Measurements from ENCODE around the gene CHRNA3. TPM values are rescaled to one million over a fixed set of nuclear protein-coding genes. Genes with fewer than 3 reads are reported as not detected.
"Not testable (repeated sequence)": the region's sequence is repeated elsewhere in the genome, so short reads cannot be mapped to it uniquely, and the experiment has no call there.

CHRNA3 gene
- polyA plus RNA-seq, 1 donor from 2014 or later, result 2.4 TPM

- Histone ChIP-seq H3K79me2 (replicated peaks; ENCODE audit: insufficient read depth, low read length) (no peaks in the 10 kb centered on the region), H3K27ac (ENCODE audit: low read length) (no peak overlapping the region), H3K9ac (ENCODE audit: low read length) (no peak overlapping the region), H3K36me3 (ENCODE audit: insufficient read depth, low read length) (no peaks in the 10 kb centered on the region), H3K9me2 (ENCODE audit: insufficient read depth, low read length) (no peaks in the 10 kb centered on the region), H3K4me2 (ENCODE audit: low read length) (no peak overlapping the region), H3K4me3 (ENCODE audit: low read length) (no peak overlapping the region), H3F3A (ENCODE audit: insufficient read depth, low read length, poor library complexity, severe bottlenecking) (no peaks in the 10 kb centered on the region), H3K27me3 (ENCODE audit: insufficient read depth, low read depth, low read length) (peaks cover 4% of the 10 kb centered on the region), H4K20me1 (ENCODE audit: insufficient read depth) (no peaks in the 10 kb centered on the region), H2AFZ (ENCODE audit: low read depth, low read length) (no peak overlapping the region), H3K9me3 (ENCODE audit: low read length) (no peaks in the 10 kb centered on the region)
- TF ChIP-seq REST (IDR thresholded peaks at IDR 0.05; ENCODE audit: borderline replicate concordance) (no peak), EP300 (conservative IDR thresholded peaks at IDR 0.05; ENCODE audit: poor library complexity, severe bottlenecking) (no peak), MXI1 (conservative IDR thresholded peaks at IDR 0.05; ENCODE audit: poor library complexity, severe bottlenecking) (no peak), RAD21 (conservative IDR thresholded peaks at IDR 0.05) (no peak), CTCF (IDR thresholded peaks at IDR 0.05; ENCODE audit: poor library complexity, severe bottlenecking) (no peak), TAF1 (IDR thresholded peaks at IDR 0.05; ENCODE audit: low read depth) (no peak), POLR2AphosphoS5 (IDR thresholded peaks at IDR 0.05) (no peak), EZH2 (IDR thresholded peaks at IDR 0.05; ENCODE audit: borderline replicate concordance, insufficient read depth, low read length, poor library complexity, severe bottlenecking) (no peak), SMC3 (conservative IDR thresholded peaks at IDR 0.05; ENCODE audit: poor library complexity) (no peak)
Observed at GRCh38 chr15:78614021-78614420, 6.8 kb downstream of the CHRNA3 start.

- not testable (repeated sequence) for H3K9me2 ChIP-seq (ENCODE audit: insufficient read depth, low read length); H4K20me1 ChIP-seq (ENCODE audit: insufficient read depth); H3K27ac ChIP-seq (ENCODE audit: low read length); H2AFZ ChIP-seq (ENCODE audit: low read depth, low read length); H3F3A ChIP-seq (ENCODE audit: insufficient read depth, low read length, poor library complexity, severe bottlenecking); H3K9me3 ChIP-seq (ENCODE audit: low read length); H3K9ac ChIP-seq (ENCODE audit: low read length); H3K4me2 ChIP-seq (ENCODE audit: low read length); H3K79me2 ChIP-seq (replicated peaks; ENCODE audit: insufficient read depth, low read length); H3K27me3 ChIP-seq (ENCODE audit: insufficient read depth, low read depth, low read length); H3K36me3 ChIP-seq (ENCODE audit: insufficient read depth, low read length); H3K4me3 ChIP-seq (ENCODE audit: low read length)
Observed at GRCh38 chr15:78609551-78609950, 11.2 kb downstream of the CHRNA3 start.

- Histone ChIP-seq H3F3A (ENCODE audit: insufficient read depth, low read length, poor library complexity, severe bottlenecking) (no peaks in the 10 kb centered on the region), H4K20me1 (ENCODE audit: insufficient read depth) (no peaks in the 10 kb centered on the region), H3K79me2 (replicated peaks; ENCODE audit: insufficient read depth, low read length) (no peaks in the 10 kb centered on the region), H3K9me2 (ENCODE audit: insufficient read depth, low read length) (no peaks in the 10 kb centered on the region), H3K4me2 (ENCODE audit: low read length) (no peak overlapping the region), H3K9me3 (ENCODE audit: low read length) (no peaks in the 10 kb centered on the region), H3K36me3 (ENCODE audit: insufficient read depth, low read length) (no peaks in the 10 kb centered on the region), H3K9ac (ENCODE audit: low read length) (no peak overlapping the region), H3K27ac (ENCODE audit: low read length) (no peak overlapping the region), H2AFZ (ENCODE audit: low read depth, low read length) (no peak overlapping the region), H3K27me3 (ENCODE audit: insufficient read depth, low read depth, low read length) (no peaks in the 10 kb centered on the region), H3K4me3 (ENCODE audit: low read length) (no peak overlapping the region)
- no peak for TF ChIP-seq TAF1 (IDR thresholded peaks at IDR 0.05; ENCODE audit: low read depth)
- no peak for TF ChIP-seq EP300 (conservative IDR thresholded peaks at IDR 0.05; ENCODE audit: poor library complexity, severe bottlenecking)
- TF ChIP-seq REST (IDR thresholded peaks at IDR 0.05; ENCODE audit: borderline replicate concordance), result no peak
- no peak for TF ChIP-seq CTCF (IDR thresholded peaks at IDR 0.05; ENCODE audit: poor library complexity, severe bottlenecking)
- TF ChIP-seq RAD21 (conservative IDR thresholded peaks at IDR 0.05), result no peak
- TF ChIP-seq SMC3 (conservative IDR thresholded peaks at IDR 0.05; ENCODE audit: poor library complexity), result no peak
- TF ChIP-seq MXI1 (conservative IDR thresholded peaks at IDR 0.05; ENCODE audit: poor library complexity, severe bottlenecking), result no peak
- no peak for TF ChIP-seq EZH2 (IDR thresholded peaks at IDR 0.05; ENCODE audit: borderline replicate concordance, insufficient read depth, low read length, poor library complexity, severe bottlenecking)
- TF ChIP-seq POLR2AphosphoS5 (IDR thresholded peaks at IDR 0.05), result no peak
Observed at GRCh38 chr15:78605680-78606079, 15.1 kb downstream of the CHRNA3 start.
